Lower lobe of right lung (tissue), 2 donors: ENCODE results near the gene LACTBL1. TPM values are rescaled to one million over a fixed set of nuclear protein-coding genes. Genes with fewer than 3 reads are reported as not detected.

Source experiments
- ATAC-seq, 2 donors: fragments of 200-7000 bp; cut with Tn5 transposase; one replicate each; pipeline ENCODE4 v1.9.1; 2020 to 2022; ENCODE audit warnings: mild to moderate bottlenecking in 2 of 2, moderate library complexity in 2 of 2
- DNase-seq: peaks from one replicate; pipeline ENCODE4 v3.0.0-alpha.2; 2020
- H3K27ac ChIP-seq: fragments of 200-600 bp; one replicate; pipeline ENCODE4 v1.8.0; 2022
- H3K27me3 ChIP-seq: fragments of 200-600 bp; one replicate; pipeline ENCODE4 v1.8.0; 2022; ENCODE audit warnings: low read depth
- H3K36me3 ChIP-seq: fragments of 200-600 bp; one replicate; pipeline ENCODE4 v1.8.0; 2022; ENCODE audit warnings: mild to moderate bottlenecking
- H3K4me1 ChIP-seq: fragments of 200-600 bp; one replicate; pipeline ENCODE4 v1.8.0; 2022
- H3K4me3 ChIP-seq: fragments of 200-600 bp; one replicate; pipeline ENCODE4 v1.8.0; 2022; ENCODE audit warnings: mild to moderate bottlenecking
- H3K9me3 ChIP-seq: fragments of 200-600 bp; one replicate; pipeline ENCODE4 v1.8.0; 2022
- CTCF ChIP-seq: fragments of 200-600 bp; IDR thresholded peaks from one replicate; pipeline ENCODE4 v1.8.0; 2022; ENCODE audit warnings: antibody characterized with exemption, mild to moderate bottlenecking
- intact Hi-C: fragments of 100-400 bp; cut with DNase I; formaldehyde crosslinking; loops from one replicate; pipeline ENCODE4 v1.11.0; 2022
- total RNA-seq: library from RNA; stranded (reverse); fragmentation: NEBNext Ultra II Directional; extraction: Animal tissue kit (Norgen Biotek cat#: 25700); gene quantifications from one replicate; pipeline ENCODE4 v1.2.1, GENCODE V29; 2021
- donor health status: DM: no; HTN: yes; CAD: no; lungs with severe emphysema.

Gene LACTBL1
- total RNA-seq, 1 donor from 2014 or later: not detected

DNA sequence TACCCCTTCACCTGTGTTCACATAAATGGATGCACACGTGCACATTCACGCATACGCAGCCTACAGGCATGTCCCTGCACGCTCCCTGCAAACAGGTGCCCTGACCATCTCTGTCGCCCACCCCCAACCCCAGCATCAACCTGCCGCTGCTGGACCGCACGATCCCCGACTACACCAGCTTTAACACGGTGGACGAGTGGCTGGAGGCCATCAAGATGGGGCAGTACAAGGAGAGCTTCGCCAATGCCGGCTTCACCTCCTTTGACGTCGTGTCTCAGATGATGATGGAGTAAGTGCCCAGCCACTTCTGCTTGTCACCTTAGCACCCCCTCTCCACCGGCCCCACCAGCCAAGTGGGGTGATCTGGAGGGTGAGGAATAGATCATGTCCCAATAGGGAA lies 60.4 kb downstream of the LACTBL1 start:
- DNase-seq (no peak), ATAC-seq (no peak)
- no peak for TF ChIP-seq CTCF
- H3K27ac ChIP-seq: no peak overlapping the region
- no peaks in the 10 kb centered on the region for H3K36me3 ChIP-seq
- no peaks in the 10 kb centered on the region for H3K4me1 ChIP-seq
- H3K27me3 ChIP-seq: no peaks in the 10 kb centered on the region
- intact Hi-C loops: no loop called here
- no peak overlapping the region for H3K4me3 ChIP-seq
- no peaks in the 10 kb centered on the region for H3K9me3 ChIP-seq

DNA sequence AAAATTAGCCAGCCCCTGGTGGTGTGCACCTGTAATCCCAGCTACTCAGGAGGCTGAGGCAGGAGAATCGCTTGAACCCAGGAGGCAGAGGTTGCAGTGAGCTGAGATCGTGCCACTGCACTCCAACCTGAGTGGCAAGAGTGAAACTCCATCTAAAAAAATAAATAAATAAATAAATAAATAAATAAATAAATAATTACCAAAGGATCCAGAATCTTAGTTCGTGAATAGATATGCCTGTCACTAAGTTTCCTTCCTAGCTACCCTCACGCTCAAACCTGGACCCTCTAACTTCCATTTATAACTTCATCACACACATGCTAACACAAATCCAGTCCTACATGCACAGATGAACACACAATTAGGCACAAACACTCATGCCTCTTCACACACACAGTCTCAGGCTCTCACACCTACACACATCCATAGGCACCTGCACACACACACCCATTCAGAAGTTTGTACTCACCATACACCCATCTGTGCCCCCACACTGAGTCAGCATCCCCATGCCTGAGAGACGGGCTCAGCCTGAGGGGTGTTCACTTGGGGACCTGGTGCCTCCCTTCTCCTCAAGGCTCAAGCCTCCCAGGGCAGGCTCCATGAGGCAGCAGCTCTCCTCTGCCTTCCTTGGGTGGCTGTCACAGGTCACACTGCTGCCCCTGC lies 61.5 kb downstream of the LACTBL1 start:
- DNase-seq (no peak), ATAC-seq (no peak)
- no peak overlapping the region for H3K27ac ChIP-seq
- TF ChIP-seq CTCF: no peak
- no peaks in the 10 kb centered on the region for H3K9me3 ChIP-seq
- H3K27me3 ChIP-seq: no peaks in the 10 kb centered on the region
- intact Hi-C loops: no loop called here
- no peaks in the 10 kb centered on the region for H3K36me3 ChIP-seq
- no peak overlapping the region for H3K4me3 ChIP-seq
- H3K4me1 ChIP-seq: no peaks in the 10 kb centered on the region

- DNase-seq: no peak
- no peaks in the 10 kb centered on the region for H3K36me3 ChIP-seq
- H3K4me1 ChIP-seq: no peaks in the 10 kb centered on the region
- ATAC-seq: no peak
- no peaks in the 10 kb centered on the region for H3K27me3 ChIP-seq
- H3K27ac ChIP-seq: no peak overlapping the region
- no peaks in the 10 kb centered on the region for H3K9me3 ChIP-seq
- intact Hi-C loops: no loop called here
- no peak overlapping the region for H3K4me3 ChIP-seq
- TF ChIP-seq CTCF: no peak
Observed at GRCh38 chr1:22910286-22910685, 62.4 kb downstream of the LACTBL1 start.

DNA sequence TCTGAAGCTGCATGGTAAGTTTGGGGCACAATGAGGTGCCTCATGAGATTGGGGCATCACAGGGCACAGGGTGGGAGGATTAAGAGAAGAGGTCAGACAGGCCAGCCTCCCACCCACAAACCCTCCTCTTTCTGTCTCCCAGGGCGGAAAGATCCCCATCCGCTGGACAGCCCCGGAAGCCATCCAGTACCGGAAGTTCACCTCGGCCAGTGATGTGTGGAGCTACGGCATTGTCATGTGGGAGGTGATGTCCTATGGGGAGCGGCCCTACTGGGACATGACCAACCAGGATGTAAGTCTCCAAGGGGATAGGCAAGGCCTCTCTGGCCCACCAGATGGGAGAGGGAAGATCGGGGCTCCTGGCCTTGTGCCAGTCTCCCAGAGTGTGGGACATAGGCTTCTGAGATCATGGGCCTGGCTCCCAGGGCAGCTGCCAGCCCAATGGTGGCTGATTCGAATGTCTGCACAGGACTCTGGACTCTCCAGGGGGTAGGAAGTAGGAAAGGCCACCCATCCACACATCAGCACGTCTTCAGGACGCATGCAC lies 63.7 kb downstream of the LACTBL1 start:
- intact Hi-C loops: no loop called here
- DNase-seq (no peak), ATAC-seq (no peak)
- no peak overlapping the region for H3K27ac ChIP-seq
- TF ChIP-seq CTCF: no peak
- H3K4me3 ChIP-seq: no peak overlapping the region
- H3K4me1 ChIP-seq: no peaks in the 10 kb centered on the region
- no peaks in the 10 kb centered on the region for H3K27me3 ChIP-seq
- H3K9me3 ChIP-seq: no peaks in the 10 kb centered on the region
- no peaks in the 10 kb centered on the region for H3K36me3 ChIP-seq

- no peaks in the 10 kb centered on the region for H3K9me3 ChIP-seq
- no peaks in the 10 kb centered on the region for H3K4me1 ChIP-seq
- DNase-seq: no peak
- intact Hi-C loops: no loop called here
- H3K27ac ChIP-seq: no peak overlapping the region
- H3K27me3 ChIP-seq: no peaks in the 10 kb centered on the region
- no peak overlapping the region for H3K4me3 ChIP-seq
- no peak for TF ChIP-seq CTCF
- H3K36me3 ChIP-seq: no peaks in the 10 kb centered on the region
- no peak for ATAC-seq
Observed at GRCh38 chr1:22907528-22907927, 65.1 kb downstream of the LACTBL1 start.
